ENCODE results near the gene EPB41L2.
A peak's percentile ranks its signal among the peaks of the same experiment; 100 is the strongest.

EPB41L2 gene

GRCh38 chr6:131084982-131085381, 21.9 kb upstream of the EPB41L2 start:
- Histone ChIP-seq H3K9me3 (ENCODE audit: control insufficient read depth in 2 of 2, low read length in 2 of 2) (no peaks in the 10 kb centered on the region), H3K9ac (ENCODE audit: low read depth in 1 of 2, low read length in 2 of 2) (no peak overlapping the region), H3K36me3 (ENCODE audit: control insufficient read depth in 2 of 2, insufficient read depth in 2 of 2, low read length in 2 of 2) (no peaks in the 10 kb centered on the region), H3K27ac (ENCODE audit: low read depth in 2 of 2, low read length in 2 of 2) (no peak overlapping the region), H3K4me3 (ENCODE audit: low read length in 2 of 2) (no peak overlapping the region), H3K27me3 (ENCODE audit: control insufficient read depth in 2 of 2, insufficient read depth in 2 of 2, low read length in 2 of 2) (peaks cover 0 to 1% of the 10 kb centered on the region in 2 donors), H3K4me1 (ENCODE audit: control insufficient read depth in 2 of 2, insufficient read depth in 2 of 2, low read length in 2 of 2) (peaks cover 0 to 6% of the 10 kb centered on the region in 2 donors)

DNA sequence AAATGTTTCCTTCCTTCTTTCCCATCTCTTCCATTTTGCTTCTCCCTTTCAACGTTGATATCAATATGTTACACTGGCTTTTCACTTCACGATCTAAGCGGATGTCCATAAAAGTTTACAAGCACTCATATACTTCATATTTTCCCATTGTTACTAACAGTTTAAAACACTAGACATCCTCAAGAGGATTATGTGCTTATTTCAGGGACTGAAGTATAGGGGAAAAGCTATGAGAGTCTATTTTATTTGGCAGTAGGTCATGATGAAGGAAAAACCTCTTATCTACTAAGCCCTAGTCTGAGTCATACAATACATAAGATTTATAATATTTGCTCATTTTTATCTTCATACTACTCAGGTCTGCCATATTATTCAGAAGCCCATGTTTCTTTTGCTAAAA, 20.6 kb upstream of the EPB41L2 start:
- Histone ChIP-seq H3K9me3 (ENCODE audit: control insufficient read depth in 2 of 2, low read length in 2 of 2) (no peaks in the 10 kb centered on the region), H3K27ac (ENCODE audit: low read depth in 2 of 2, low read length in 2 of 2) (peak overlapping the region; percentile 13 to 34)

DNA sequence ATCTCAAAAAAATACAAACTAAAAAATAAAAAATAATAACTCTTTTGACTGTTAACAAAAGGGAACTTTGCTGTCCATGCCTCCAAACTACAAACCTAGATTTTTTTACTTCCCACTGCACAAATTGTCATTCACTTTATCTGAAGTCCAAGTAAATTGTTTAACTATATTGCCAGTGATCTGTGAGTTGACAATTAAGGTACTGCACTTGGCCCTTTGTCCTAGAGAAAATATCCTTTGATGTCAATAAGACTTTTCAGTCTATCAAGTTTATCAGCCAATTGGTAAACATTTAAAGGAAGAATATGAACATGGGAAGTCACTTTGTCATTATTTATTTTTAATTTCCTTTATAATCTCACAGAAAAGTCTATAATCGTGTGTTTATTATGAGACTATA, 19.3 kb upstream of the EPB41L2 start:
- no peak overlapping the region for H3K27ac ChIP-seq (ENCODE audit: low read depth in 2 of 2, low read length in 2 of 2)
- no peak overlapping the region for H3K9ac ChIP-seq (ENCODE audit: low read depth in 1 of 2, low read length in 2 of 2)
- H3K4me1 ChIP-seq (ENCODE audit: control insufficient read depth in 2 of 2, insufficient read depth in 2 of 2, low read length in 2 of 2), result peaks cover 0 to 6% of the 10 kb centered on the region in 2 donors
- H3K4me3 ChIP-seq (ENCODE audit: low read length in 2 of 2), result no peak overlapping the region
- H3K36me3 ChIP-seq (ENCODE audit: control insufficient read depth in 2 of 2, insufficient read depth in 2 of 2, low read length in 2 of 2), result no peaks in the 10 kb centered on the region
- H3K9me3 ChIP-seq (ENCODE audit: control insufficient read depth in 2 of 2, low read length in 2 of 2), result no peaks in the 10 kb centered on the region
- peaks cover 0 to 1% of the 10 kb centered on the region in 2 donors for H3K27me3 ChIP-seq (ENCODE audit: control insufficient read depth in 2 of 2, insufficient read depth in 2 of 2, low read length in 2 of 2)

More for the DNA sequence above, 20.6 kb upstream of the EPB41L2 start:
- Histone ChIP-seq H3K9ac (ENCODE audit: low read depth in 1 of 2, low read length in 2 of 2) (no peak overlapping the region), H3K27me3 (ENCODE audit: control insufficient read depth in 2 of 2, insufficient read depth in 2 of 2, low read length in 2 of 2) (peaks cover 0 to 1% of the 10 kb centered on the region in 2 donors), H3K4me3 (ENCODE audit: low read length in 2 of 2) (no peak overlapping the region), H3K36me3 (ENCODE audit: control insufficient read depth in 2 of 2, insufficient read depth in 2 of 2, low read length in 2 of 2) (no peaks in the 10 kb centered on the region), H3K4me1 (ENCODE audit: control insufficient read depth in 2 of 2, insufficient read depth in 2 of 2, low read length in 2 of 2) (peaks cover 0 to 6% of the 10 kb centered on the region in 2 donors)

DNA sequence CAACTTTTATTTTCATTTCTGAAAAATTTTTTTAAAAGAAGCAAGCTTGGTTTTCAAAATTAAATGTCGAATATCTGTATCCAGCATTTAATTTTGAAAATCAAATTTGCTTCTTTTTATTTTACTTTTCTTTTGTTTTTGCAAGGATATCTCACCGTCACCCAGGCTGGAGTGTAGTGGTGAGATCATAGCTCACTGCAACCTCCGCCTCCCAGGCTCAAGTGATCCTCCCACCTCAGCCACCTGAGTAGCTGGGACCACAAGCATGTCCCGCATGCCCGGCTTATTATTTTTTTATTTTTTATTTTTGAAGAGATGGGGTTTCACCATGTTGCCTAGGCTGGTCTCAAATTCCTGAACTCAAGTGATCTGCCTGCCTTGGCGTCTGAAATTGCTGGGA, 17.0 kb upstream of the EPB41L2 start:
- Histone ChIP-seq H3K4me1 (ENCODE audit: control insufficient read depth in 2 of 2, insufficient read depth in 2 of 2, low read length in 2 of 2) (peaks cover 0 to 6% of the 10 kb centered on the region in 2 donors), H3K9me3 (ENCODE audit: control insufficient read depth in 2 of 2, low read length in 2 of 2) (no peaks in the 10 kb centered on the region), H3K36me3 (ENCODE audit: control insufficient read depth in 2 of 2, insufficient read depth in 2 of 2, low read length in 2 of 2) (no peaks in the 10 kb centered on the region), H3K27me3 (ENCODE audit: control insufficient read depth in 2 of 2, insufficient read depth in 2 of 2, low read length in 2 of 2) (peaks cover 0 to 1% of the 10 kb centered on the region in 2 donors), H3K9ac (ENCODE audit: low read depth in 1 of 2, low read length in 2 of 2) (no peak overlapping the region), H3K27ac (ENCODE audit: low read depth in 2 of 2, low read length in 2 of 2) (no peak overlapping the region), H3K4me3 (ENCODE audit: low read length in 2 of 2) (no peak overlapping the region)

DNA sequence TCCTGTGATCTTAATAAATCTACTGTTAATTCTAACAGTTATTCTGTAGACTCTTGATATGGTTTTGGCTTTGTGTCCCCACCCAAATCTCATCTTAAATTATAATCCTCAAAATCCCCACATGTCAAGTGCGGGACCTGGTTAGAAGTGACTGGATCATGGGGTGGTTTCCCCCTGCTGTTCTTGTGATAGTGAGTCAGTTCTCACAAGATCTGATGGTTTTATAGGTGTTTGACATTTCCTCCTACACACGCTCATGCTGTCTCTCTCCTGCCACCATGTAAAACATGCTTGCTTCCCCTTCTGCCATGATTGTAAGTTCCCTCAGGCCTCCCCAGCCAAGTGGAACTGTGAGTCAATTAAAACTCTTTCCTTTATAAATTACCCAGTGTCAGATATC, 10.5 kb upstream of the EPB41L2 start:
- Histone ChIP-seq H3K36me3 (ENCODE audit: control insufficient read depth in 2 of 2, insufficient read depth in 2 of 2, low read length in 2 of 2) (no peaks in the 10 kb centered on the region), H3K27me3 (ENCODE audit: control insufficient read depth in 2 of 2, insufficient read depth in 2 of 2, low read length in 2 of 2) (no peaks in the 10 kb centered on the region), H3K9me3 (ENCODE audit: control insufficient read depth in 2 of 2, low read length in 2 of 2) (no peaks in the 10 kb centered on the region), H3K4me3 (ENCODE audit: low read length in 2 of 2) (no peak overlapping the region), H3K27ac (ENCODE audit: low read depth in 2 of 2, low read length in 2 of 2) (no peak overlapping the region), H3K9ac (ENCODE audit: low read depth in 1 of 2, low read length in 2 of 2) (no peak overlapping the region), H3K4me1 (ENCODE audit: control insufficient read depth in 2 of 2, insufficient read depth in 2 of 2, low read length in 2 of 2) (no peaks in the 10 kb centered on the region)

DNA sequence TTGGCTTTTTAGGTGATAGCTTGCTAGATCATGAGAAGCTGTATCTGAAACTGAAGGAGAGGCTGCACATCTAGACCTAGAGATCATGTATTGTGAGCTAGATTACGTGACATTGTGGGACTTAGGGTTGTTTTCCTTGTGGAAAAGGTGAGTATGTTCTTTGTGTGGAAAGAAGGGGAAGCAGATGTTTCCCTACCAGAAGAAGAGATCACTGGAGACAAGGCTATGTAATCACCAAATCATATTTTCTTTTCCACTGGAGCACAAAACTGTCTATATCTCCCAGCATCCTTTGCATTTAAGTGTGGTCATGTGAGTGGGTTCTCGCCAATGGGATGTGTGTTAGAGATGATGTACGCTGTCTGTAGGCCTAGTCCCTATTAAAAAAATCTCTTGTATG, 7.0 kb upstream of the EPB41L2 start:
- H3K9ac ChIP-seq (ENCODE audit: low read depth in 1 of 2, low read length in 2 of 2), result no peak overlapping the region
- H3K27me3 ChIP-seq (ENCODE audit: control insufficient read depth in 2 of 2, insufficient read depth in 2 of 2, low read length in 2 of 2), result no peaks in the 10 kb centered on the region
- H3K9me3 ChIP-seq (ENCODE audit: control insufficient read depth in 2 of 2, low read length in 2 of 2), result no peaks in the 10 kb centered on the region
- peaks cover 6 to 10% of the 10 kb centered on the region in 2 donors for H3K4me1 ChIP-seq (ENCODE audit: control insufficient read depth in 2 of 2, insufficient read depth in 2 of 2, low read length in 2 of 2)
- H3K36me3 ChIP-seq (ENCODE audit: control insufficient read depth in 2 of 2, insufficient read depth in 2 of 2, low read length in 2 of 2), result no peaks in the 10 kb centered on the region
- no peak overlapping the region for H3K27ac ChIP-seq (ENCODE audit: low read depth in 2 of 2, low read length in 2 of 2)
- H3K4me3 ChIP-seq (ENCODE audit: low read length in 2 of 2), result no peak overlapping the region

GRCh38 chr6:131068165-131068564, 5.1 kb upstream of the EPB41L2 start:
- Histone ChIP-seq H3K27me3 (ENCODE audit: control insufficient read depth in 2 of 2, insufficient read depth in 2 of 2, low read length in 2 of 2) (no peaks in the 10 kb centered on the region), H3K9ac (ENCODE audit: low read depth in 1 of 2, low read length in 2 of 2) (no peak overlapping the region), H3K36me3 (ENCODE audit: control insufficient read depth in 2 of 2, insufficient read depth in 2 of 2, low read length in 2 of 2) (no peaks in the 10 kb centered on the region), H3K27ac (ENCODE audit: low read depth in 2 of 2, low read length in 2 of 2) (no peak overlapping the region), H3K4me3 (ENCODE audit: low read length in 2 of 2) (no peak overlapping the region), H3K4me1 (ENCODE audit: control insufficient read depth in 2 of 2, insufficient read depth in 2 of 2, low read length in 2 of 2) (peaks cover 11 to 23% of the 10 kb centered on the region in 2 donors), H3K9me3 (ENCODE audit: control insufficient read depth in 2 of 2, low read length in 2 of 2) (no peaks in the 10 kb centered on the region)

- no peak overlapping the region for H3K9ac ChIP-seq (ENCODE audit: low read depth in 1 of 2, low read length in 2 of 2)
These were observed 4.5 kb upstream of the EPB41L2 start for GRCh38 chr6:131067521-131067920.

GRCh38 chr6:131065824-131066171, 2.8 kb upstream of the EPB41L2 start:
- Histone ChIP-seq H3K36me3 (ENCODE audit: control insufficient read depth in 2 of 2, insufficient read depth in 2 of 2, low read length in 2 of 2) (no peaks in the 10 kb centered on the region), H3K27ac (ENCODE audit: low read depth in 2 of 2, low read length in 2 of 2) (peak overlapping the region; percentile 53 to 79), H3K9me3 (ENCODE audit: control insufficient read depth in 2 of 2, low read length in 2 of 2) (no peaks in the 10 kb centered on the region), H3K9ac (ENCODE audit: low read depth in 1 of 2, low read length in 2 of 2) (no peak overlapping the region), H3K4me1 (ENCODE audit: control insufficient read depth in 2 of 2, insufficient read depth in 2 of 2, low read length in 2 of 2) (peaks cover 17 to 32% of the 10 kb centered on the region in 2 donors), H3K4me3 (ENCODE audit: low read length in 2 of 2) (no peak overlapping the region), H3K27me3 (ENCODE audit: control insufficient read depth in 2 of 2, insufficient read depth in 2 of 2, low read length in 2 of 2) (no peaks in the 10 kb centered on the region)

More at GRCh38 chr6:131067521-131067920, 4.5 kb upstream of the EPB41L2 start:
- peaks cover 11 to 23% of the 10 kb centered on the region in 2 donors for H3K4me1 ChIP-seq (ENCODE audit: control insufficient read depth in 2 of 2, insufficient read depth in 2 of 2, low read length in 2 of 2)
- no peak overlapping the region for H3K4me3 ChIP-seq (ENCODE audit: low read length in 2 of 2)
- no peaks in the 10 kb centered on the region for H3K9me3 ChIP-seq (ENCODE audit: control insufficient read depth in 2 of 2, low read length in 2 of 2)
- H3K27me3 ChIP-seq (ENCODE audit: control insufficient read depth in 2 of 2, insufficient read depth in 2 of 2, low read length in 2 of 2), result no peaks in the 10 kb centered on the region
- H3K36me3 ChIP-seq (ENCODE audit: control insufficient read depth in 2 of 2, insufficient read depth in 2 of 2, low read length in 2 of 2), result no peaks in the 10 kb centered on the region
- H3K27ac ChIP-seq (ENCODE audit: low read depth in 2 of 2, low read length in 2 of 2), result no peak overlapping the region

- H3K27me3 ChIP-seq (ENCODE audit: control insufficient read depth in 2 of 2, insufficient read depth in 2 of 2, low read length in 2 of 2), result no peaks in the 10 kb centered on the region
- no peaks in the 10 kb centered on the region for H3K9me3 ChIP-seq (ENCODE audit: control insufficient read depth in 2 of 2, low read length in 2 of 2)
- no peaks in the 10 kb centered on the region for H3K36me3 ChIP-seq (ENCODE audit: control insufficient read depth in 2 of 2, insufficient read depth in 2 of 2, low read length in 2 of 2)
- H3K9ac ChIP-seq (ENCODE audit: low read depth in 1 of 2, low read length in 2 of 2), result no peak overlapping the region
- H3K4me1 ChIP-seq (ENCODE audit: control insufficient read depth in 2 of 2, insufficient read depth in 2 of 2, low read length in 2 of 2), result peaks cover 17 to 32% of the 10 kb centered on the region in 2 donors
- peak overlapping the region; percentile 53 to 79 for H3K27ac ChIP-seq (ENCODE audit: low read depth in 2 of 2, low read length in 2 of 2)
- no peak overlapping the region for H3K4me3 ChIP-seq (ENCODE audit: low read length in 2 of 2)
These were observed 2.2 kb upstream of the EPB41L2 start for GRCh38 chr6:131065112-131065823.

All from mucosa of rectum (tissue), 2 donors.